GM19351 (cell line): Measurements from ENCODE around the gene PRDM2.

Experiments used
- ATAC-seq: cut with Tn5 transposase; IDR thresholded peaks from one replicate; pipeline ENCODE4 v1.9.1; 2021; ENCODE audit warnings: mild to moderate bottlenecking, moderate library complexity; ENCODE audit not compliant: unreplicated experiment

The PRDM2 gene

GRCh38 chr1:13812456-13813397, 112.7 kb downstream of the PRDM2 start:
- no peak for ATAC-seq

- ATAC-seq: no peak
Measured at GRCh38 chr1:13813398-13814012, 113.5 kb downstream of the PRDM2 start.

- ATAC-seq: no peak
Measured at GRCh38 chr1:13814131-13814530, 114.1 kb downstream of the PRDM2 start.

GRCh38 chr1:13816016-13816760, 116.2 kb downstream of the PRDM2 start:
- no peak for ATAC-seq

DNA sequence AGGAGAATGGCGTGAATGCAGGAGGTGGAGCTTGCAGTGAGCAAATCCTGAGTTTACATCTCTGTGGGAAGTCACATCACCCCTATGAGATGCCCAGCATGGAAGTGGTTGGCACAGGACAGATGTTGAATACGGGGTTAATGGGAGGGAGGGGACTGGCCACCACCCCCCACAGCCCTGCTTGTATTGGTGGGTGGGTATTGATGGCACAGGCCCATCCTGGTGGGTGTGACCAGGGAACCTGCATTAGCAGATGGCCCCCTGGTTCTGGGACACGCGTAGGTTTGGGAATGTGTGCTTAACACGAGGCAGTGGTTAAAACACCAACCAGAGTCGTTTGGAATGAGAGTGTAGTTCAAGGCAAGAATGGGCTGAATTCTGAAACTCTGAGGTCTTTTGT, 117.9 kb downstream of the PRDM2 start:
- ATAC-seq: no peak

GRCh38 chr1:13818926-13819325, 118.9 kb downstream of the PRDM2 start:
- no peak for ATAC-seq

DNA sequence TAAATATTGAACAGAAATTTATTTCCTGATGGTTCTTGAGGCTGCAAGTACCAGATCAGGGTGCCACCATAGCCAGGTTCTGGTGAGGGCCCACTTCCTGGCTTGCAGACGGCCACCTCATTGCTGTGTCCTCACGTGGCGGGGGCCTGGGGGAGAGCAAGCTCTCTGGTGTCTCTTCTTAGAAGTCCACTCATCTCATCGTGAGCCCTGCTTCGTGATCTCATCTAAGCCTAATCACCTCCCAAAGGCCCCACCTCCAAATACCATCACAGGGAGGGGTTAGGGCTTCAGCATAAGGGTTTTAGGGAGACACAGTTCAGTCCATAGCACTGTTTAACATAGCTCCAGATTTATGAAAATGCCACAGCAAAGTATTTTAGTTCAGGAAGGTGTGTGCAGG, 119.7 kb downstream of the PRDM2 start:
- ATAC-seq: no peak

- ATAC-seq: no peak
Measured at GRCh38 chr1:13820055-13820454, 120.1 kb downstream of the PRDM2 start.

GRCh38 chr1:13820456-13820855, 120.5 kb downstream of the PRDM2 start:
- no peak for ATAC-seq

DNA sequence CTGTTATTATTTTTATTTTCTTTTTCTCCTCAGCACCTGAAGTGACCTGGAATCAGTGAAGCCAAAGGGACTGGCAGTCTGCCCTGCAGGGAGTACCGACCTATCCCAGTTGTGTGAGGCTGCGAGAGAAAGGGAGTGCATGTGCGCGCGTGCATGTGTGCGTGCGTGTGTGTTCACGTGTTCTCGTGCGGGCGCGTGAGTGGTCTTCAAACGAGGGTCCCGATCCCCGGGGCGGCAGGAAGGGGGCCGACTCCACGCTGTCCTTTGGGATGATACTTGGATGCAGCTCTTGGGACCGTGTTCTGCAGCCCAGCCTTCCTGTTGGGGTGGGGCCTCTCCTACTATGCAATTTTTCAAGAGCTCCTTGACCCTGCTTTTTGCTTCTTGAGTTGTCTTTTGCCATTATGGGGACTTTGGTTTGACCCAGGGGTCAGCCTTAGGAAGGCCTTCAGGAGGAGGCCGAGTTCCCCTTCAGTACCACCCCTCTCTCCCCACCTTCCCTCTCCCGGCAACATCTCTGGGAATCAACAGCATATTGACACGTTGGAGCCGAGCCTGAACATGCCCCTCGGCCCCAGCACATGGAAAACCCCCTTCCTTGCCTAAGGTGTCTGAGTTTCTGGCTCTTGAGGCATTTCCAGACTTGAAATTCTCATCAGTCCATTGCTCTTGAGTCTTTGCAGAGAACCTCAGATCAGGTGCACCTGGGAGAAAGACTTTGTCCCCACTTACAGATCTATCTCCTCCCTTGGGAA, 123.3 kb downstream of the PRDM2 start:
- no peak for ATAC-seq

DNA sequence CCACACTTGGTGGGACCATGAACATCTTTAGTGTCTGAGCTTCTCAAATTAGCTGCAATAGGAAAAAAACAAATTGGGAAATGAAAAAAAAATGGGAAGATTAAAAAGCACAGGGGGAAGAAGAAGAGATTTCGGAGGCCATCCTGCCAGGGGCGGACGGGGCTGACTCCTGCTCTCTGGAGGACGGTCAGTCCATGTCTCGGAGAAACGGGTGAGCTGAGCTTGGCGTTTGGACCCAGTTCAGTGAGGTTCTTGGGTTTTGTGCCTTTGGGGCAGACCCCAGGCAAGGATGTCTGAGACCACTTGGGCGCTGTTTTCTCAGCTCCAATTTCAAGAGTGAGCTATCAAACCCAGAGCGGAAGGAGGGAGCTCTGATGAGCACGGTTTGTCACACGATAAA, 123.9 kb downstream of the PRDM2 start:
- no peak for ATAC-seq

GRCh38 chr1:13824626-13825025, 124.6 kb downstream of the PRDM2 start:
- no peak for ATAC-seq

GRCh38 chr1:13825033-13825432, 125.0 kb downstream of the PRDM2 start:
- no peak for ATAC-seq

- ATAC-seq: no peak
Measured at GRCh38 chr1:13826009-13826408, 126.0 kb downstream of the PRDM2 start.

GRCh38 chr1:13826591-13826990, 126.6 kb downstream of the PRDM2 start:
- ATAC-seq: no peak

DNA sequence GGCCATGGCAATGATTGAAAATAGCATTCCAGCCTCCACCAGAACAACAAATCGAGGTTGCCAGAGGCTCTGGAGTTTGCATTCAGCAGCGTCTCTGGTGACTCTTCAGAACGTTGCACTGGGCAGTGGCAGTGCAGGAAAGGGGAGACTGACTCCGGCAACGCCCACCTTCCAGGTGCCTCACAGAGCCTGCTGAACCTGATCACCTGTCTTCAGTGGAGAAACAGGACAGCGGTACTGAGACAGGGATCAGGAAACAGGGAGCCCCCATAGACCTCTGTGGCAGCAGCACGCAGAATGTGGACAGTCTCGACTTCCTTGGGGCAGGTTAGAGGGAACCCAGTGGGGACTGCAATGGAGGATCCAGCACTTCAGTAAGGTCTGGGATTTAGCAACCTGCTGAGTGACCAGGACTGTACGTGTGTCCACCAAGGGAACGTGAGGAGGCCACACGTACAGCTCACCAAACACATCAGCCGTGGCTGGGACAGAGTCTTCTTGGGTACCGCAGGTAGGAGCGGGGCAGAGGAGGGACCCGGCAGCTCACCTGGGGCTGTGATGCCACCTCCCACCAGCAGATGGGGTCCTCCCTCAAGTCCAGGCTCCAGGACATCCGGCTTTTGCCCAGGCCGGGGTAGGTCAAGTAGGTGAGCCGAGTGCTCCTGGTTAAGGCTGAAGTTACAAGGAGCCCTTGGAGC, 128.6 kb downstream of the PRDM2 start:
- peak; percentile 58 for ATAC-seq

DNA sequence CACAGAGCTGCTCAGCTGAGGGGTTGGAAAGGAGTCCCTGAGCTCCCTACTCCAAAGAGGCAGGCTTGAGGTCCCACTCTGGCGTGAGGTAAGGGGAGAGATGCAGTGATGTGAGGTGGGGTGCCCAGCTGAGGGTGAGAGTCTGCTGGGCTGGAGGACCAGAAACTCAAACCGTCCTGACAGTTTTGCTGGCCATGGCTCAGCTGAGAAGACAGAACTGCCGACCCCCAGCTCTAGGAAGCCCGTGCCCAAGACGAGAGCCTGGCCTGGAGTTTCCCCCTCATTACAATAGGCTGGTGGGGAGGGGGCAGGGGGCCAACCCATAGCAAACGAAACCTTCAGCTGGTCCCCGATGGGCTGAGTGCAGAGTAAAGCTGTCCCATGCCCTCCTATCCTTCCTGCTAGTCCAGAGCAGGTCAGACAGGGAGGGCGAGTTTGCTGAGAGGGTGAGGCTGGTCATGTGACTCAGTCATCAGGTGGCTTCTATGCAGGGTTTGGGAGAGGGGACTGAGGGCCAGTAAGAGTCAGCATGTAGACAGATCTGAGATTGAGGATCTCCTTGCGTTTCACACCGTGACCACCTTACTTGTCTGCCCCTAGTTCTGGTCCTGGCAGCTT, 129.3 kb downstream of the PRDM2 start:
- ATAC-seq: no peak

DNA sequence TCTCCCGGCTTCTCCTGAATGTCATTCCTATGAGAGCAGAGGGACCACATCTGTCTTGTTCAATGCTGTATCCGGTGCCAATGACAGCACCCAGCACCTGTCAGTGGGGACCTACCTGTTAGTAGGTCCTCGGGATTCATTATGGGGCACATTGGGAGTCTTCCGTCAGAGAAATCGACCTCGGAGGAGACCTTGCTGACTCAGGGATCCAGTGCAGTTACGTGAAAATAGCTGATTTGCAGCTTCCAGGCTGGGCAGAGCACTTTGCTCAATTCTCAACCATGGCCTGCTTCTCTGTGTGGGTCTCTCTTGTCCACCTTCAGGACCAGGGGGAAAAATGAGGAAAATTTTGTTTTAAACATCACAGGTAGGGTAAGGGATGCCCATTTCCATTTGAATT, 130.2 kb downstream of the PRDM2 start:
- no peak for ATAC-seq

DNA sequence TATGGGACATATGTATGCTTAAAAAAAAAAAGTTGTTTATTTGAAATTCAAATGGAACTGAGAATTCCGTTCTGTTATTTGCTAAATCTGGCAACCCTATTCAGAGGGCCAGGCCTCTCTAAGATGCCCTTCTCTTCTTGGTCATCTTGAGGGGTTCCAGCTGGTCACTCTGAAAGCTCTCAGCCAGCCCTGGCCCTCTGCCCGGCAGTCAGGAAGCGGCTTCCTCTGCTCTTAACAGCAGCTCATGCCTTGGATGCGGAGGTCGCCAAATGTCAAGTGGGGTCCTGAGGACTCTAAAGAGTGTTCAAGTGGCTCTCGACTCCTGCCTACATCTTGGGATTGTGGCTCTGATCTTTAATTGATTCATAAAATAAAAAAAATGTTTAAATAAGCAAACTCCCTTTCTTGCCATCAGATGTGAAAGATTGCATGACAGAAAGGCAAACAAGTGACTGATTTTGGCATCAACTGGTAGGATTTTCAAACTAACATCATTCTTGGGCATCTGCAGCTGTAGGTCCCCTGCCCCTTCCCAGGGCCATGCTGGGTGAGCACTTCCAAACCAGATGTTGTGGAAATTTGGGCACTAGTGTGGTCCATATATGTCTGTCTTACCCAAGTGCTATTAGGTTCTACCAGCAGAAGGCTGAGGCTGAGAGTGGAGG, 130.8 kb downstream of the PRDM2 start:
- no peak for ATAC-seq
